Central memory CD4-positive, alpha-beta T cell (primary cell): ENCODE data around the gene CBR4.
"Not testable (repeated sequence)": the region's sequence is repeated elsewhere in the genome, so short reads cannot be mapped to it uniquely, and the experiment has no call there.

Experiments used
- DNase-seq: peaks from one replicate; pipeline ENCODE4 v3.0.0; 2022
- total RNA-seq, 3 experiments: gene quantifications; one replicate each; lab custom pipeline; 2026; lab: John Stamatoyannopoulos, UW

The CBR4 gene
- total RNA-seq, result 18.2 to 25.8 (median 24.9) reads per million in 3 experiments

DNA sequence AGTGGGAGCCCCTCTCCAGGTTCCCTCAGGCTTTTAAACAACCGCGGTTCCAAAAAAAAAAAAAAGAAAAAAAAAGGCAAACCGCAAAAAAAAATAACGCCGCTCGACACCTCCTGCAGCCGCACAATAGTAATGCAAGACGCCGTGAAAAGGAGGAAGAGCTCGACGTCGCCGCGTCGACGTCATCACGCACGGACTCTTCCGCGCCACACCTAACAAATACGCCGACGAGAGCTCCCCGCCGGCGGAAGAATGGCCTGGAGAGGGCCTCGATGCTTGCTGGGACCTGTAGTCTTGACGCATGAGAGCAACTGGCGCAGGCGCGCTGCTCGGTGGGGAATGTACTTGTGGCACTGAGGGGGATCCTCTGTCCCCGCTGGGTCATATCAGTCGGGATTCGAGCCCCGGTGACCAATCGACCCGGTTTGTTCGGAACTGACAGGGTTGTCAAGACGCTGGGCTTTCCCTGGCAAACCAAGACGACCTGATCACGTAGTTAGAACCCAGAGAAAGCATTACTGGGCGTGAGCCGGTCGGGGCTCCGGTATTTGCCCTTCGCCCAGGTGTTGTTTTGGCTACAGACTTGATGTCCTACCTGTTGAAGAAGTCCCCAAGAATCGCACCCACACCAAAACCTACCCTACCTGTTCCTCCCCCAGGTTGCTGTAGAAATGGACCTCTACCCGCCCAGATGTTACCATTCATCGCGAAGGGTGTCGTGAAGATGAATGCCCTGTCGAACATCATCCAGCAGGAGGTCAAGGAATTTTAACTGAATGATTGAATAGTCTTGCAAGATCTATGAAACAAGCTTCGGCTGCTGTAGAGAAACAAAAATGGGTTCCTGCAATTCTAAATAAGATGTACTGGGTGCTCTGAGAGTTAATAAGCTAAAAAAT is at the start of gene CBR4:
CBR4 (minus strand) TSS at position 131 of the 899 bp plus-strand sequence. CDS start 166 bp downstream, outside the sequence.
- peak; percentile 96 for DNase-seq

DNA sequence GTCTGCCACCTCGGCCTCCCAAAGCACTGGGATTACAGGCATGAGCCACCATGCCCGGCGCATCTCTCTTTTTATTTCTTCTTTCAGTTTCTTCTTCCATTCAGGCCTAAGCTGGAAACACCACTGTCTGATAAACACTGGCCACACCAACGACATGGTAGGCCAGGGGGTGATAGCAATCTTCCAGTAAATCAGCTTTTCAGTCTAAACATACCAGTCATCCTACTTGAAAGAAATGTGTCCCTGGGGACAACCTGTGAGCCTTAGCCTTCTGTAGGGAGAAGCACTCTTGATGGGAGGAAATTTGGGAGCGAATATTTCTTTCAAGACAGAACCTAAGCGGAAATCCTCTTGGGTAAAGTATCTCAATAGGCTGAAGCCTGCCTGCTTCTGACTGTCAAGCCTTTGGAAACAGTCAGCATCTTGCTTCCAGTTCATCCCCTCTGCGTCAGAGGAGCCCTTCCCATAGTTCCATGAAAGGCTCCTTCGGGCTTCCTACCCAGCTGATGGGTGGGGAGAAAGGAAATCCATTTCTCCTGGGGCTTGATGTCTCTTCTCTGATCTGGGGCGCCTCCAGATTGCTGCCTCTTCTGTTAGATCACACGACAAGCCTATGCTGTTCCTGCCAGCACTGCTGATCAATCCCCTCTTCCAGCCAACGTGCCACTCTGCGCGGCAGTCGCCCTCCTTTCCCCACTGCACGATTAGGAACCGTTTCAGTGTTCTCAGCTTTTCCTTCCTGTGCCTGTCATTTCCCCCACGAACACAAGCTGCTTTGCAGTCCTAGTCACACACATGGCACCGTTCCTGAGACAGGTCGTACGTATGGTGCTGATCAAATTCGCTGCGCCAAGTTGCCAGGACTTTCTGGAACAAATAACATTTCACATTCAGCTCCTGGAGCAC is 49.5 kb upstream of the CBR4 start:
- no peak for DNase-seq

DNA sequence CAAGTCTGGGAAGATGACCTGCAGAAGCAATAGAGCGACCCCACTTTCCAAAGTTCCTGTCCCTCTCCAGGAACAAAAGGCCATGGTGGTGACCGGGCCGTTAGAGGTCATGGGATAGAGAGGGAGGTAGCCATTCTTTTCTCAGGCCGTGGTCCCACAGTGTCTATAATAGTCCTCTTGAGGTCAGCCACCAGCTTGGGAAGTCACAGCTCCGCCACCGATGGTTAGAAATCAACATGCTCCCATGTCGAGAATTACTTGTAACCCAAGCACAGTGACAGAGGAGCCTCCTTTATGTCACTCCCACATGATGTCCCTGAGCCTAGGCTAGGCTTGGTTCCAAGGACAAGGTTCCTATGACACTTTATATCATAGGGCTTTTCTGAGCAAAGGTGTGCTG is 48.3 kb upstream of the CBR4 start:
- DNase-seq, result no peak

DNA sequence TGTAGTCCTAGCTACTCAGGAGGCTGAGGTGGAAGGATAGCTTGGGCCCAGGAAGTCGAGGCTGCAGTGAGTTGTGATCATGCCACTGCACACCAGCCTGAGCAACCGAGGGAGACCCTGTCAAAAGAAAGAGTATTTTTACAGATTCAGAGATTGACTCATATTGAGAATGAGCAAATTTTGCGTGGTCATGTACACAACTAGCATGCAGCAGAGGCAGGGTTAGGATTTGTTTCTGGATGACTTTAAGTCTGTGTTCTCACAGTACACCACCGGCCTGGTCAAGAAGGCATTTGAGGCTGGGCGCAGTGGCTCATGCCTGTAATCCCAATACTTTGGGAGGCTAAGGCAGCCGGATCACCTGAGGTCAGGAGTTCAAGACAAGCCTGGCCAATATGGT is 44.8 kb upstream of the CBR4 start:
- no peak for DNase-seq

DNA sequence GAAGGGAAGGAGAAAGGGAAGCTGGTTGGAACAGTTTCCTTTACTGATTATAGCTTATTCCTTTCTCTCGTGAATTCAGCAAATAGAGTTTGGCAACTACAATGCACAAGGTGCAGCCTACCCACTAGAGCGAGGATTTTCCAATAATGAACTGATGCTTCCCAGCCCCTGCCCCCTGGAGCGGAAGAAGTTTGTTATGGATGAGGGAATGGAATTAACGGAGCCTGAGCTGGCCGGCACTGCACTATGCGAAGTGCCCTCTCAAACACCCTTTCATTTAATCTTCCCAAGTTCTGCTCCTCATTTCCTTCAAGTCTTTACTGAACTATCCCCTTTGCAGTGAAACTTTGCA is 42.5 kb upstream of the CBR4 start:
- no peak for DNase-seq

DNA sequence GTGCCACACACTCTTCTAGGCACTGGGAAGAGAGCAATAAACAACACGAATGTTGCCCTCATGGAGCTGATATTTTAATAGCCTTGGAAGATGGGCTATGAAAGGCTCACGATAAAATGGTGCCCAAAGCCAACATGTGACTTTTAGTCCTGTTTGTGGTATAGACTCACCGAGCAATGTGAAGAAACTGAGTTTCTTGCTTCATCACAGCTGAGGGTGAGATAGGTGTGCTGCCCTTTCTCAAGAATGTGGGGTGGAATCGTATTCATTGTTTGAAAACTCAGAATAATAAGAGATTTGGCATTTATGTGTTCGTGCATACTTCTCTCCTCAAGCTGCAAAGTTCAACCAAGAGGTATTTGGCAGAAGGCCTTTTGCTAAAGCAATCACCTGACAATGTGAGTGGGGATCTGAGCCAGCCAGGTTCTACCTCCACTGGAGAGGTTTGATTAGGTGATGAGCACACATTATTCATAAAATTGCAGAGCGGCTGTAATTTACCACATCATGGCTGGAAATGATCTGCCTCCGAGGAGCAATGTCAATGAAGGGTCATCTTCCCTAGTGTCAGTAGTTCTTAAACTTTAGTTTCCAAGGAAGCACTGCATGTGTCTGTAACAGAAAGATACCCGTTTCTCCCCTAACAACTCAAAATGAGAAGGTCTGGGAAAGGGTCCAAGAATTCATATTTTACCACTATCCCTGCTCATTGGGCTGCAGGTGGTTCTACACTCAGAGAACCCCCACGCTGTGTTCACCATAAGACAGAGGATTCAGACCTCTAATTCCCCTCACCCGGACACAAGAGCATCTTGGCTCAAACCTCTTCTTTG is 41.9 kb upstream of the CBR4 start:
- DNase-seq, result no peak

DNA sequence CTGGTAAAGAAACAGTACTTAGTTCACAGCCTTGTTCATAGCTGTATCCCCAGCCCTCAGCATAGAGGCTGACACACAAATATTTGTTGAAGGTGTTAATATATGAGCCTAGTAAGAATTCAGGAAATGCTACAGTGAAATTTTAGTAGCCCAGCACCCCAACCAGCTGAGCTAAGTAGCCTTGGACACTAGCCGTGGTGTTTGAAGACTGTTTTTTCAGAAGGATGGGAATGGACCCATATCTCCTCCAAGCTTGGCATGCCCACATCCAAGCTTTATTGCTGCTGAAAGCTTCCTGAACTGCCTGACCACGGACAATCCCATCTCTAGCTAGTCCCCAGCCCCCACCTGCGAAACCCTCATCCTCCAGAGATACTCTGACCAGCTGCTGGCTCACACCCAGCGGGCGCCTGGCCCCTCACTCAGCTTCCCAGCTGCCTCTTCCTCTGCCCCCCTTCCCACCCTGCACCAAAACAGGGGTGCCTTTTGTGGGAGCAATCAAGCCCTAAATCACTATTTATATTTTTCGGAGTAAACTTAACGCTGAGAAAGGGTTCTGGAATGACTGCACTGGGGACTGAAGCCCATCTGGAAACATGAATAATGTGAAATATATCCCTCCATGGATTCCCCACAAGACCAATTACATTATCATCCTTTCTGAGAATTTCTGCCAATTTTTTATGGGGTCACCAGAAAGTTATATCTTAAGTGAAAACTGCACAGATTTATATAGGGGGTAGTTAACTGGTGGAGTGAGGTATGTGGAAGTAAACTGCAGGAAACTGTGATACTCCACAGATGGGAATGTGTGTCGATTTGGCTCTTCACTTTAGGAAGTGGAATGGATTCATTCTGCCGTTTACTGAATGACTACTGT is 41.1 kb upstream of the CBR4 start:
- DNase-seq, result no peak

DNA sequence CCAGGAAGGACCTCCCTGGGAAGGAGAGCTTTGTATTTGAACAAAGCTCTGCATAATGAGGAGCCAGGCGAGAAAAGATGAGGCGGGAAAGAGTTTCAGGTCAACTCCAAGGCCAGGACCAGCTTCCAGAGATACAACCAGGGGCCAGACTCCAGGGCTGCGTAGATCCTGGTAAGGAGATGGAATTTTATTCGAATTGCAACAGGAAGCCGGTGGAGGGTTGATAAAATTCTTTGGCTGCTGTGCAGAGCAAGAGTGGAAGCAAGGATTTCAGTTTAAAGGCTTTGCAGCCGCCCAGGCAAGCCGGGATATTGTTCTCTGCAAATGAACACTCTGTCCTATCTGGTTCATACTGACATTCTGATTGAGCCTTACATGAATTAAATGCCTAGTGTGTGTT is 40.2 kb upstream of the CBR4 start:
- DNase-seq, result no peak

DNA sequence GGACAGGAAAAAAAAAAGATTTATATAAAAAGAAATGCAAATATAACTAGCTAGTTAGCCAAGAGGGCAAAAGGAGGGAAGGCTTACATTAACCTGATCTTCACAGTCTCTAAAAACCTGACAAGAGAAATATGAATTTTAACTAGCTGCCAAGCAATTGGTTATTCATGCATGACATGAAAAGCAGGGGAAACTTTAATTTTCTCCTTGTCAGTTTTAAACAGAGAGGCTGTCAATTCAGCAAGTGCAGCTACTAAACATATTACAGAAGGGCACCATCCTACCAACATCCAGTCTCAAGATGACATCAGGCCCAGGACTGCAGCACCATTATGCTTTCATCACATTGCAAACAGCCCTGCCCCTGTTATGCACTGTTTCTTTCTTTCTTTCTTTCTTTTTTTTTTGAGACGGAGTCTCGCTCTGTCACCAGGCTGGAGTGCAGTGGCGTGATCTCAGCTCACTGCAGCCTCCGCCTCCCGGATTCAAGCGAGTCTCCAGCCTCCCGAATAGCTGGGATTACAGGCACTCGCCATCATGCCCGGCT is 38.9 kb upstream of the CBR4 start:
- no peak for DNase-seq

DNA sequence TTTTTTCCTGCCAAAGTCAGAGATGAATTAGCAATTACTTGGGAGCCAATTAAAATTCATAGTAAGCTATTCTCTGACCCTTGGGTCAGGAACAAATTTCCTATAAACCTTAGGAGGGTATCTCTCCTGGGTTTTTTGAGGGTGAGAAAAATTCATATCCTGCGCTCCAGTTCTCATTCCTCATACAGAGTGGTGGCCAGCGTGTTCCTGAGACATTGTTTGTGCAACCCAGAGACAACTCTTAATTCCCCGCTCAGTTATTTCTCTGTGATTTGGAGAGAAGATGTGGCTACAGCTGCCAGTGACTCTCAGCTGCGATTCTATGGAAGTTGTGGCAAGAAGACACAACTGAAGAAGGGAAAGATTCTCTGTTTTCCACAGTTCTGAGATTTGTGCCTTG is 37.9 kb upstream of the CBR4 start:
- no peak for DNase-seq

DNA sequence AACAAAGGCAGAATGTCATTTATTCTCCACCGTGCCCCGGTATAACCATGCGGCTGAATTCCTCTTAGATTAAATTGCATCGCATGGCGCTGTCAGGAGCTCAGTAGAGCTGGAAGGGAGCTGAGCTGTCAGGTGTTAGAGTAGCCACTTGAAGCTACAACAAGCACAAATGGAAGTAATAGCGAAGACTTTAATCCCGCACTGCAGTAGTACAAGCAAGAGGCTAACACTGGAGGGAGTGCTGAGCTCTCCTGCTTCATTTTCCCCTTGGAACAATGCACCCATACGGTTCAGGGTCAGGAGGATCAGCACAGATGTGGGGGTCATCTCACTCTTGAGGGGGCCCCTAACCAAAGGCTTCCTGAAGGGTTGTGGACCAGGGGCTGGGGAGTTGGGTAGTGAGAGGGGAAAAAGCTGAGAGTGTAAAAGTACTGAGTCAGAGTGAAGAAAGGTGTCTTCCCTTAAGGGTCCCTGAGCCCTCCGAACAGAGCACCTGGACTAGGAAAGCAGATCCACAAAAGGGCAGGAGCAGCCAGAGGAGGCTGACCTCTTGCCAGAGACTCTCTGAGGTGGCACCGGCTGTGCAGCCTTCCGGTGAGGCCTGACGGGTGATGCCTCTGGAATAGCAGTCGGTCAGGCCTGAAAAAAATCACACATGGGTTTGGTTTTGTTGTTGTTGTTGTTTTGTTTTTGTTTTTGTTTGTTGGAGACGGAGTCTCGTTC is 36.0 kb upstream of the CBR4 start:
- no peak for DNase-seq

DNA sequence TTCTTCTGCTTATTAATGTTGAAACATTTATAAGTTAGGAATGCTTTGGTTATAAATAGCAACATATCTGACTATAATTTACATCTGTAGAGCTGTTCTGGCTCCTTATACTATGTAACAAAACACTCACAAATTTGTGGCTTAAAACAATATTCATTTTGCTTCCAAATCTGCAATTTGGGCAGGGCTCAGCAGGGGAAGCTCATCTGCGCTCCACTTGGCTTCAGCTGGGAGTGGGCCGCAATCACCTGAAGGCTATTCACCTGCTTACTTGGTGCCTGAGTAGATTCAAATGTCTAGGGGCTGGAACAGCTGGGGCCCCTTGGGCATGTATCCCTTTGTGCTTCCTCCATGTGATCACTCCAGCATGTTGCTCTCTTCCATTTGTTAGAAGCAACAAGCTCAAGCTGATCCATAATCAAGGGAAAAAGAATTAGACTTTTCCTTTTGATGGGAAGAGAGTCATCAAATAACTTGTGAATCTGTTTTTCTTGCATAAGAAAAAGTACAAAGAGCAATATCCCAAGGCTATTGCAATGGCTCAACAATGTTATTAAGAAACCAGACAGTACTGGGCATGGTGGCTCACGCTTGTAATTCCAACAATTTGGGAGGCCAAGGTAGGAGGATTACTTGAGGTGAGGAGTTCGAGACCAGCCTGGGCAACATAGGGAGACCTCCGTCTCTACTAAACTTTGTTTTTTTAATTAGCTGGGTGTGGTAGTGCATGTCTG is 34.8 kb upstream of the CBR4 start:
- no peak for DNase-seq

DNA sequence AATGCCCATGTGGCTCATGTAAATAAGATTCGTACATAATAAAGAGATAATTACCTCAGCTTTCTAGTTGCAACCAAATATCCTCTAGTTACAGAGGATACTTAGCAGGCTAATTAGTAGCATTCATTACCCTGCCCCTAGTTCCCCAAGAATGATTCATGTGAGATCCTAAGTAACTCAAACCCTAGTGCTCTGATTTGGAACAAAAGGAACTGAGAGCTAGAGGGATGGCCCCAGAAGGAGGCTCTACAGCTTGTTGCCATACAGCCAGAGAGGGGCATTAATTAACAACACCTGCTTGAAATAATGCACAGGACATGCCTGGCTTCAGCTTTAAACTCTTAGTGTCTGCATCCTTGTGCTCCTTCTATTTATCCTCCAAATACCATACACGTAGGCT is 32.6 kb upstream of the CBR4 start:
- DNase-seq, result no peak

DNA sequence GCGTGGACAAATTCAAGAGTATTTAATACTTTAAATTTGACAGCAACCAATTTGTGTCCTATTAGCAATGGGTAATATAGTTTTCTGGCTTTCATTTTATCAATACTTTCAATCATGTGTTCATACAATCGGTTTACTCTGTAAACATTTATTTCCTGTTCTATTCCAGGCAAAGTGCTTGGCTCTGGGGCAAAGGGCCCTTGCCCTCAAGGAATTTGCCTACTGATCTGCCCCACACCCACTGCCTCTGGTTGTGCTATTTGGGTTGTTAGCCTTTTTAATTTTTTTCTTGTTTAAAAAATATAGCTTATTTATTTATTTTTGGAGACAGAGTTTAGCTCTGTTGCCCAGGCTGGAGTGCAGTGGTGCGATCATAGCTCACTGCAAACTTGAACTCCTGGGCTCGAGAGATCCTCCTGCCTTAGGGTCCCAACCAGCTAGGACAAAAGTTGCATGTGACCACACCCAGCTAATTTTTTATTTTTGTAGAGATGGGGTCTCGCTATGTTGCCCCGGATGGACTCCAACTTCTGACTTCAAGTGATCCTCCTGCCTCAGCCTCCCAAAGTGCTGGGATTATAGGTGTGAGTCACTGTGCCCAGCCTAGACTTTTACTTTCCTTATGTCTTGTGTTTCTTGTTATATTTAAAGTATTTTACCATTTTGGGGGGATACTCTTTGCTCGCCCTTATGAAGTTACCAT is 30.7 kb upstream of the CBR4 start:
- no peak for DNase-seq

DNA sequence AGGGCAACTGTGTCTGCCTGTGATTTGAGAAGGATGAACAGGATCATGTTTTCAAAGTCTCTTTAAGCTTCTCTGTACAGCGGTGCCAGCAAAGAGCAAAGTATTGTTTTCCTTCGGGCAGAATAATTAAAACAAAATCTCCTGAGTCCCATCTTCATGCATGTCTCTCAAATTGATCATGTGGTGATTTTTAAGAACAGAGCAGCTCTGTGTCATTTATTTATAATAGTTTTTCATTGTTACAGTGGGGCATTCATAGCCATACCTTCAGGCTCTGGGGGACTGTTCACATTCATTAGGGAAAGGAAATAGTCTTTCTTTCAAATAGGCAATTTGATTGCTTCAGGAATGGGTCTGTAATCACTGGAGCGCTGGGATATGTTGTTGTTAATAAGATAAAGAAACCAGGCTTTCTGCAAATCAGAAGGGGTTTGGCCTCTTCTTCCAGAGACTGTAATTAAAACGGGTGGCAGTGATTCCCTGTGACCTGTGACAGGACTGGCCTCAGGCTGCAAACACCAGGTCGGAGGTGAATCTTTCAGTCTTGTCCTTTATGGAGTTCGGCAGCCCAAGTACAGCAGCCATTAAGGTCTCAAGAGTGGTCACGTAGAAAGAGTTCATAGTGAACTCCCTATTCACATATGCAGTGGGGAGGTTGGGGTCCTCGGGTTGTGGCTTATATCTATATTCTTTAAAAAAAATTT is 29.3 kb upstream of the CBR4 start:
- no peak for DNase-seq

DNA sequence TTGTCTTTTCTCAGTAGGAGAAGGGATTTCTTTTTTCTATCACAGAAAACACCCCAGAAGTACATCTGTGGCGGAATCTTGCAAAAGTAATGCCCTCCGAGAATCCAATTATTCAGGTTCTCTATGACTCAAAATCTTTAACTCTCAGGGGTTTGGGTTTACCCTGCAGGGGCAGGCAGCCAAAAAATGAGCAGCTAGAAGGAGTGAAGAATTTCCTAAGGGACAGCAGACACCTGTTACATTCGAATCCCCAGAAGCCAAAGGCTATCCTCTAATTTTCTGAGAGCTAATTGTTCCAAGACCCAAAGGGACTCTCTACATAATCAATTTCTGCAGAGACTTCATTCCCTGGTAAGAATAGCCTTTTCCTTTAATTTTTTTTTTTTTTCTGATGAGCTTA is 27.5 kb upstream of the CBR4 start:
- no peak for DNase-seq

DNA sequence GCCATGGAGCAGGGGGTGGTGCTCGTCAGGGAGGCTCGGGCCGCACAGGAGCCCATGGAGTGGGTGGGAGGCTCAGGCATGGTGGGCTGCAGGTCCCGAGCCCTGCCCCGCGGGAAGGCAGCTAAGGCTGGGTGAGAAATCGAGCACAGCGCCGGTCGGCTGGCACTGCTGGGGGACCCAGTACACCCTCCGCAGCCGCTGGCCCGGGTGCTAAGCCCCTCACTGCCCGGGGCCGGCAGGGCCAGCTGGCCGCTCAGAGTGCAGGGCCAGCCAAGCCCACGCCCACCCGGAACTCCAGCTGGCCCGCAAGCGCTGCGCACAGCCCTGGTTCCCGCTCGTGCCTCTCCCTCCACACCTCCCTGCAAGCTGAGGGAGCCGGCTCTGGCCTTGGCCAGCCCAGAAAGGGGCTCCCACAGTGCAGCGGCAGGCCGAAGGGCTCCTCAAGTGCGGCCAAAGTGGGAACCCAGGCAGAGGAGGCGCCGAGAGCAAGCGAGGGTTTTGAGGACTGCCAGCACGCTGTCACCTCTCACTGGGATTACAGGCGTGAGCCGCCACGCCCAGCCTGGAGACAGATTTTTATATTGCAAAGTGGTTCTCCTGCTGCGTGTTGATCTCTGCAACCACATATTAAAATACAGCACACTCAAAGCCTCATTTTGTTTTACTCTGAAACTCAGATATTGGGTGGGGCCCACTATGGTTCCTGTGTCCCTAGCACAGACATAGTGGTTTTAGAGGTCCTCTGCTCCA is 26.0 kb upstream of the CBR4 start:
- DNase-seq, result not testable (repeated sequence)

DNA sequence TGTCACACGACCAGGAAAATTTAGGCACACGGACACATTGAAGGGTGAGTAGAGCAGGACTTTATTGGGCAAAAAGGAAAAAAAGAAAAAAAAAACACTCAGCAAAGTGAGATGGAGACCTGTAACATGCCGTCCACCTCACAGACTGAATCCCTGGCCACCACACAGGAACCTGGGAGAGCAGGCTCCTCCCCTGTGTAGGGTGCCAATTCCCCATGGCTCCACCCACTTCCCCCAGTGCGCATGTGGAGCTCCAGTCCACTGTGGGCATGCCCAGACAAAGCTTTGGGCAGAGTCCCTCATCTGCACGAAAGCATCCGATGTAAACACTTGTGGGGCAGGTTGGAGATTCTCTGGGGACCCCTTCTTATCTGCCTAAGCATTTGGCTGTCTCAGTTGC is 23.6 kb upstream of the CBR4 start:
- DNase-seq, result no peak
